NCI-H2171 treated with DMSO at 0.1 percent for 48 hours (cell line): ENCODE data around the gene ADAMTS15.
A peak's percentile ranks its signal among the peaks of the same experiment; 100 is the strongest.

Experiments used
- DNase-seq: peaks from one replicate; lab custom pipeline; 2025; lab: John Stamatoyannopoulos, UW

The ADAMTS15 gene

DNA sequence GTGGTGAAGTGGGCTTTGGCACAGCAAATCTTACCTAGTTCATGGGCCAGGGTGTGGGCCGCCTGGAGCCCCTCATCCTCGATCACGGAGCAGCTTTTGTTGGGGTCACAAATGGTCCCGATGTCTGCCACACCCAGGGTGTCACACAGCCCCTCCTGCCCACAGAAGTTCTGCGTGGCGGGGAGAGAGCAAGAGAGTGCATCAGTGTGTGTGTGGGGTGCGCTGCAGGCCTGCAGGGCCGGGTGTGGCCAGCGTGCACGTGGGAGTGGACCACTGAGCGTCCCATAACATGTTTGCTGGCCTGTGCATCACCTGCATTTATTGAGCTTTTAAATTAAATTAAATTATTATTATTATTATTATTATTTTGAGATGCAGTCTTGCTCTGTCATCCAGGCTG is 31.5 kb upstream of the ADAMTS15 start:
- DNase-seq, result no peak

DNA sequence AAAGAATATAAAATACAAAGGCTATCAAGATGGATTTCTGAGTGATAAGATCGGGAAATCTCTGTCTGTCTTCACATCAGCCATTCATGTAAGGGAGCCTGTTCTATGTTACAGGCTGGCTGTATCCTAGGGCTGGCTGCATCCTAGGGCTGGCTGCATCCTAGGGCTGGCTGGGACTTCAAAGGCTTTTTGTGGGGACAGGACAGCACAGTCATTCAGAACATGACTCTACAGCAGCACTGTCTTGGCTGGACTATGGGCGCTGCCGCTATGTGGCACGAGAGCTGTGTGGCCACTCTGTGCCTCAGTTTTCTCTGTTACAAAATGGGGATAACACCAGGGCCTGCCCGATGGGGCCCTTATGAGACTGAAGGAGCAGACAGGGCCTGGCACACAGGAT is 30.2 kb upstream of the ADAMTS15 start:
- no peak for DNase-seq

GRCh38 chr11:130418756-130419155 is 29.7 kb upstream of the ADAMTS15 start:
- no peak for DNase-seq

GRCh38 chr11:130420478-130421198 is 27.8 kb upstream of the ADAMTS15 start:
- no peak for DNase-seq

DNA sequence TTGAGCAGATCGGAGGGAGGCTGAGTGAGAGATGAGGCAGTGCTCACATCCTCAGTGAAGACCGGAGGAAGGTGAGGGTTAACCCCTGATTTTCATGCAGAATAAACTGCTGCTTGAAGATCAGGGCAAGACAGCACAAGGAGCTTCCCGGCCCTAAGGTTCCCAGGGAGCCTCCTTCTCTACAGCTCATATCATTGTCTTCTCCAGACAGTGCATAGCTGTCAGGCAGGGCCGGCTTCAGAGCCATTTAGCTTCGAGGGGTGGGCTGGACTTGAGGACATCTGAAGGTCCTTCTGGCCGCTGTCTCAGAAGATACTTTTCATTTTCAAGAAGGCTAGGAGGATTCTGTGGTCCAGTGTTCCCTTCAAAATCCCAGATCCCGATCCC is 27.3 kb upstream of the ADAMTS15 start:
- DNase-seq, result no peak

DNA sequence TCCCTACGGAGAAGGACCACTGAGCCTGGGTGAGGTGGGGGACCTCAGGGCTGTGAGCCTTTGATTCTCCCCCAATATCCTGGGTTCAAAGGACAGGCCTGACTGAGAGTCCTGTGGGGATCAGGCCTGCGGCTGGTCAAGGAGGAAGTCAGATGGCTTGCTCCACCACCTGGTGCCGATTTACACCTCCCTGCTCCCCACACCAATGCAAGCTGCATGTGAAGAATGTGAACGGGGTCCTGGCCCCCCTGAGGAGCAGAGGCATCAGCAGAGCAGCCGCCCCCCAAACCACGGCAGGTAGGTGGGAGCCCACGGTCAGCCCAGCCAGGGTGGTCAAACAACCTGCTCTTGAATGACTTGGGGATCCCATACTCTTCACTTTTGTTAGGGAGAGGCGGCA is 26.7 kb upstream of the ADAMTS15 start:
- DNase-seq, result no peak

DNA sequence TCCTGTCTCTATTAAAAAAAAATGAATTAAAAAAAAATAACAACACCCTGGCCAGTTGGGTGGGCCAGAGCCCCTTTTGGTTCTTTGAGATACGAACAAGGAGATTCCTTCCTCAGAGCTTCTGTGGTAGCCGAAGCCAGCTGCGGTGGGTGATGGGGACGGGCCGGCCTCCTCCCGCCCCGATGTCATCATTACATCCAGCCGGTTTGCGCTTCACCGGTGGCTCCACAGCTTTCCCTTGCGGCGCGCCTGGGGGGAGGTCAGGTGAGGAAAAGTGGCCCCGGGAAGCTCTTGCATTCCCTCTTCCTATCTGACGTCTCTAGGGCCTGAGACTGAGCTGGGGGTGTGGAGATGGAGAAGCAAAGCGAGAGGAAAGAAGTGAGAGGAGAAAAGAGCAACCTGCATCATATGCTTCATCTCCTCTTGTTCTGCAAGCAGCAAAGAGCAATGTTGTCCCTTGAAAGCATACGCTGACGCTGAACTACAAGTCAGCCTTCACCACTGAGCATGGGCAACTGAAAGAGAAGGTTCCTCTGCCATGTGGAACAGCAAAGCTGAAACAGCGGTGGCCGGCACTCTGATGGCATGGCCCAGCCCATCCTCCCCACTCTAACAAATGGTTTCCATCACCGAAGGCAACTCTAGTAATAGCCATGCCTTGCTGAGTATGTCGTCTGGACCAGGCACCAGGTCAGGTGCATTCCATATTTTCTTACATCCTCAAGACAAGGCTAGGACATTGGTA is 26.0 kb upstream of the ADAMTS15 start:
- DNase-seq, result no peak

DNA sequence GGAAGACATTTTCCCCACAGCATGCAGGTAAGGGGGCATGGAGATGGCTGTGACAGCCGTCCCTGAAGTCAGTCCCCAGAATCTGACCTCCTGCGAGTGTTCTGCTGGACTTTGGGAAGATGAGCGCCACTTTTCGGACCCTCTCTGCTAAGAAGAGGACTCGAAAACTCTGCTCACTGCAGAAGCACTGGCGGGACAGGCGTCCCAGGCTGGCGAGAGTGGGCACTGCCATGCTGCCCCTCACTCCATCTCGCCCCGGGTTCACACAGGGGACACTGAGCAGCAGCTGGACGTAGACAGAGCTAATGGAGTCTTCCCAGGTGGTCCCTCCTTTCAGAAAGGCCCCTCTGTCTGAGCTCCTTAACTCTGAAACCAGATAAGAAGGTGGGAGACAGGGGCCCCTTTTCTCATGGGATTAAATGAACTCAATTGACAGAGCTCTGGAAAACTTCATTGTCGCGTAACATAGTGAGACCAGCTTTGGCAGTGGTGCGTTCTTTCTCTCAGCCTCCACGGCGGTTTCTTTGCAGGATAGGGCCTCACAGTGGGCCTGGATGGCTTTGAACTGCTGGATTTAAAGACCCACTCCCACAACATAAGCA is 24.8 kb upstream of the ADAMTS15 start:
- DNase-seq, result no peak

GRCh38 chr11:130424613-130425140 is 23.8 kb upstream of the ADAMTS15 start:
- DNase-seq, result no peak

- DNase-seq, result no peak
Observed at GRCh38 chr11:130425156-130425555, 23.3 kb upstream of the ADAMTS15 start.

DNA sequence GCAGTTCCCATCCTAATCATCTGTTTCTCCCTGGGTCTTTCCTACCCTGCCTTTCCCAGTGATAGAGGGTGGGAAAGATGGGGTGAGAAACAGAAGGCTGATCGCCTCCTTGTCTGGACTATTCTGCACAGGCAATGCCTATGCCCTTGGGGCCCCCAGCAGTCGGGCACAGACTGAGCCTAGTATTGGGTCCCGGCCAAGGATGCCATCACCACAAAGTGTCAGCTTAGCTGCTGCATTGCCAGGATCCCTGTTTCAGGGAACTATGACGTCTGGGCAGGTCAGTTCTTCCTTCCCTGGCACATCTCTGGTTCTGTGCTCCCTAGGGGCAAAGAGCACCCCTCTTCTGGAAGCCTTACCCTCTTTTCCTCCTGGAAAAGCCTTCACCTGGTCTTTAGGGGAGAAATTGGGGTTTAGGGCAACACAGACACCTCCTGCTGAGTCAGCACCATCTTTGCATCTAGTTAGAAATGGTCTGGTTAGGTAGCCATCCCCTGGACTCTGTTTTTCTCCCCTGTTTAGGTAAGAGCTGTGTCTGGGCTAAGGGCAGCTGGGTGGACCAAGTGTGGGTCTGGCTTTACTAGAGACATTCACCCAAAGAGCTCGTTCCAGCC is 22.1 kb upstream of the ADAMTS15 start:
- peak; percentile 44 for DNase-seq

- peak; percentile 78 for DNase-seq
Observed at GRCh38 chr11:130426837-130427341, 21.6 kb upstream of the ADAMTS15 start.

DNA sequence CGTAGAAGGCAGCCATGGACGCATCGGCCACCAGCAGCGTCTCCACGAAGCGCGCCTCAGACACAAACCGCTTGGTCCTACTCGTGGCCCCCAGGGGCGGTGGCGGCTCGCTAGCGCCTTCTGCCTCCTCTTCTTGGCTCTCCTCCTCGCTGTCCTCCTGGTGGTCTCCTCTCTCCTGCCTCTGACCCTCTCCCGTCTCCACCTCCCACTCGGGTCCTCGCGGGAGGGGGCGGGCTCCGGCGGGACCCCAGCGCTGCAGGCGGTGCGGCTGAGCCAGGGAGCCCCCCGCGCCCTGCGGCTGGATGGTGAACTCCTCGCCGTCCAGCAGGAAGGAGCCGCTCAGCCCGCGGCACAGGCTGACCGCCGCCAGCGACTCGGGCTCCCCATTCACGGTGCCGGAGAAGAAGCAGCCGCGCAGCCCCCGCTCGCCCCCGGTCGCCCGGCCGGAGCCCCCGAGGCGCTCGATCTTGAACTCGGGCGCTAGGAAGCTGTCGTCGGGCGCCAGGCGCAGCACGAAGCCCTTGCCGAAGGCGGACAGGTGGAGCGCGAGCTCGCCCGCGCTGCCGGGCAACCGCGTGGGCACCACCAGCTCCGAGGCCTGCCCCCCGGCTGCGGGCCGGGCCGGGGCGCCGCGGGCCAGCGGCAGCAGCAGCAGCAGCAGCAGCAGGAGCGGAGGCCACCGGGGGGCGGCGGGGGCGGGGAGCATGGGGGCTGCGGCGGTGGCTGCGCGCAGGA is 20.7 kb upstream of the ADAMTS15 start:
- peak; percentile 16 for DNase-seq

DNA sequence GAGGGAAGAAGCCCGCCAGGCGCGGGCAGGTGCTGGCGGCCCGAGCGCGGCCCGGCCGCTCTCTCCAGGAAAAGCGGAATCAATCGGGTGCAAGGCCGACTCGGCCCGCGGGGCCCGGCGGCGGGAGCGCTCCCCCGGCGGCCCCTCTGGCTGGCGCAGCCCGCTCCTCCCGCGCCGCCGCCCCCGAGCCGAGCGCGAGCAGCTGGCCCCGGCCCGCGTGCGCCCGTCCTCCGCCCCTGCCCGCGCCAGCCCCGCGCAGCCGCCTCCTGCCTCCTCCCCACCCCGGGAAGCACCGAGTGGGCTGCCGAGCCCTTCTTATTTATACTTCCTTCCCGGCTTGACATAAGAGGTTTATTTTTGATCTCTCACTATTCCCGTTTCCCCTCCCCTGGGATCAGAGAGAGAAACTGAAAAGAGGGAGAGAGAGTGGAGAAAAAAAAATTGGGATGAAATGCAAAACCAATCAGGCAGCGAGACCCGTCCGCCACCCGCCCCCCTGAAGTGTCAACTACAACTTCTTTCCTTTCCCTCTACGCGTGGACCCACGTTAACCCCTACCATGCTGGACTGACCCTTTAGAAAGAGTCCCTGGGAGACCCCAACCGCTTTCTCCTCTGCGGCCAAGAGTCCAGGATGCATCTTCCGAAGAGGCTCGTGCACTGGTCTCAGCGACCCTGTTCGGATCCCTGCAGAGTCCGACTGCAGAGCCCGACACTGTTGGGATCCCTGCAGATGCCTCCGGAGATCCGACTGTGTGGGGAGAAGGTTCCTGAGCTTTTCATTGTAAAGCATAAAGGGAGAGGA is 19.9 kb upstream of the ADAMTS15 start, which contains the start of gene ADAMTS8:
ADAMTS8 (minus strand) TSS at position 294 of the 804 bp plus-strand sequence. CDS start 323 bp downstream, outside the sequence.
- peak; percentile 31 for DNase-seq

GRCh38 chr11:130429120-130429681 is 19.2 kb upstream of the ADAMTS15 start:
- DNase-seq, result no peak

GRCh38 chr11:130429983-130430382 is 18.5 kb upstream of the ADAMTS15 start:
- no peak for DNase-seq

DNA sequence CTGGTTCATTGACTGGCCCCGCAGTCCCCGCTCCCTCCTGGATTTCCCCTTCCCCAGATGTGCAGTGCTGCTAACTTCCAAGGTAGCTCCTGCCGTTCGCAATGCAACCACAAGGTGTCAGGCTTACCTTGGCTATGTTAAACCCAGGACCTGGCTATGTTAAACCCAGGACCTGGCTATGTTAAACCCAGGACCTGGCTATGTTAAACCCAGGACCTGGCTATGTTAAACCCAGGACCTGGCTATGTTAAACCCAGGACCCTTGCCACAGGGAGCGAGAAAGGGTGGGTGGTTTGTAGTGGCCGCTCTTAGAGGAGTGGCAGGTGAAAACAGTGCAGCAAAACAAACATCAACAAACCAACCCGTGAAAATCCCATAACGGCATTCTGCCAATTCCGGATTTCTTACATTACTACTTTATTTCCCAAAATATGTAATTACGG is 17.1 kb upstream of the ADAMTS15 start:
- peak; percentile 44 for DNase-seq

- no peak for DNase-seq
Observed at GRCh38 chr11:130431801-130432200, 16.6 kb upstream of the ADAMTS15 start.

DNA sequence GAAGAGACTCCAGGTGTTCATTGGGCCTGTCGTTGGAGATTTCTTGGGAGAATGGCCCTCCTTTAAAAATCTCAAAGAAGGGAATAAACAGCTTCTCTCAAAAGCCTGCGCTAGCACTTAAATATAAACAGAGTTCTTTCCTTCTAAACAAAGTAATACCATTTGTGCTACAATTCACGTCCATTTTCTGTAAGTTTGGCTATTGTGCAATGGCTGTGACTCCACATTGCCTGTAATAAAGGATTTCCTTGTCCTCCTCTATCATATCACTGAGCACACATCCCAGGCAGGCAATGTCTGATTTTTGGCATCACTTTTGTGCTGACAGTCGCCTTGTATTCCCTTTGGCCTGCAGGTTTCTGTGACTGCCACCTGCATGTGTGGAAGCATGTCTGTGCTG is 15.1 kb upstream of the ADAMTS15 start:
- DNase-seq, result no peak
